Fibroblast of pulmonary artery (primary cell): Measurements from ENCODE around the gene TEX22.

ENCODE experiments used
- DNase-seq: peaks from one replicate; pipeline ENCODE4 v3.0.0-alpha.2; 2010; ENCODE audit warnings: low read depth
- H3K4me3 ChIP-seq: replicated peaks from 2 replicates; pipeline ENCODE4 v1.5.1; 2011; ENCODE audit warnings: low read depth, mild to moderate bottlenecking, control low read depth, low read length, moderate library complexity
- CTCF ChIP-seq: IDR thresholded peaks from 2 replicates; pipeline ENCODE4 v1.5.1; 2011; ENCODE audit warnings: mild to moderate bottlenecking, control low read depth, low read length, inconsistent platforms; ENCODE audit errors: missing control alignments

TEX22 gene

GRCh38 chr14:105460116-105460515 lies 61.8 kb downstream of the TEX22 start:
- DNase-seq, result no peak
- no peak overlapping the region for H3K4me3 ChIP-seq
- TF ChIP-seq CTCF, result no peak

GRCh38 chr14:105460616-105461015 lies 62.3 kb downstream of the TEX22 start:
- DNase-seq, result no peak
- no peak overlapping the region for H3K4me3 ChIP-seq
- TF ChIP-seq CTCF, result no peak

- DNase-seq, result no peak
- no peak overlapping the region for H3K4me3 ChIP-seq
- no peak for TF ChIP-seq CTCF
These were observed 63.6 kb downstream of the TEX22 start for GRCh38 chr14:105461903-105462302.
